Measurements from ENCODE around the gene TREH. TPM values are rescaled to one million over a fixed set of nuclear protein-coding genes. Genes with fewer than 3 reads are reported as not detected.
A peak's percentile ranks its signal among the peaks of the same experiment; 100 is the strongest.

TREH gene
- total RNA-seq, 1 donor from 2014 or later: not detected

GRCh38 chr11:118629761-118630661 lies 49.4 kb downstream of the TREH start:
- no peak for DNase-seq (ENCODE audit: low read depth, low spot score)

- DNase-seq (ENCODE audit: low read depth, low spot score): no peak
Observed at GRCh38 chr11:118628861-118629549, 50.4 kb downstream of the TREH start.

- DNase-seq (ENCODE audit: low read depth, low spot score): no peak
Observed at GRCh38 chr11:118628432-118628831, 51.0 kb downstream of the TREH start.

GRCh38 chr11:118628031-118628430 lies 51.4 kb downstream of the TREH start:
- DNase-seq (ENCODE audit: low read depth, low spot score): no peak

GRCh38 chr11:118627566-118627965 lies 51.9 kb downstream of the TREH start:
- no peak for DNase-seq (ENCODE audit: low read depth, low spot score)

GRCh38 chr11:118625976-118626375 lies 53.5 kb downstream of the TREH start:
- no peak for DNase-seq (ENCODE audit: low read depth, low spot score)

GRCh38 chr11:118625036-118625690 lies 54.3 kb downstream of the TREH start:
- no peak for DNase-seq (ENCODE audit: low read depth, low spot score)

- no peak for DNase-seq (ENCODE audit: low read depth, low spot score)
Observed at GRCh38 chr11:118623269-118623655, 56.2 kb downstream of the TREH start.

GRCh38 chr11:118622376-118623268 lies 56.8 kb downstream of the TREH start:
- DNase-seq (ENCODE audit: low read depth, low spot score): no peak

GRCh38 chr11:118621784-118622375 lies 57.6 kb downstream of the TREH start:
- DNase-seq (ENCODE audit: low read depth, low spot score): no peak

GRCh38 chr11:118621071-118621783 lies 58.2 kb downstream of the TREH start:
- DNase-seq (ENCODE audit: low read depth, low spot score): peak; percentile 69

- no peak for DNase-seq (ENCODE audit: low read depth, low spot score)
Observed at GRCh38 chr11:118620529-118621070, 58.9 kb downstream of the TREH start.

GRCh38 chr11:118619444-118620197 lies 59.8 kb downstream of the TREH start:
- DNase-seq (ENCODE audit: low read depth, low spot score): peak; percentile 93

- DNase-seq (ENCODE audit: low read depth, low spot score): no peak
Observed at GRCh38 chr11:118618991-118619375, 60.5 kb downstream of the TREH start.

GRCh38 chr11:118618115-118618990 lies 61.1 kb downstream of the TREH start:
- DNase-seq (ENCODE audit: low read depth, low spot score): peak; percentile 75

GRCh38 chr11:118615976-118616371 lies 63.5 kb downstream of the TREH start:
- DNase-seq (ENCODE audit: low read depth, low spot score): no peak

GRCh38 chr11:118615282-118615975 lies 64.0 kb downstream of the TREH start:
- no peak for DNase-seq (ENCODE audit: low read depth, low spot score)

Measured in pulmonary artery endothelial cell (primary cell).